ENCODE results near the gene PSAP.
"Not testable (repeated sequence)": the region's sequence is repeated elsewhere in the genome, so short reads cannot be mapped to it uniquely, and the experiment has no call there.

PSAP gene

DNA sequence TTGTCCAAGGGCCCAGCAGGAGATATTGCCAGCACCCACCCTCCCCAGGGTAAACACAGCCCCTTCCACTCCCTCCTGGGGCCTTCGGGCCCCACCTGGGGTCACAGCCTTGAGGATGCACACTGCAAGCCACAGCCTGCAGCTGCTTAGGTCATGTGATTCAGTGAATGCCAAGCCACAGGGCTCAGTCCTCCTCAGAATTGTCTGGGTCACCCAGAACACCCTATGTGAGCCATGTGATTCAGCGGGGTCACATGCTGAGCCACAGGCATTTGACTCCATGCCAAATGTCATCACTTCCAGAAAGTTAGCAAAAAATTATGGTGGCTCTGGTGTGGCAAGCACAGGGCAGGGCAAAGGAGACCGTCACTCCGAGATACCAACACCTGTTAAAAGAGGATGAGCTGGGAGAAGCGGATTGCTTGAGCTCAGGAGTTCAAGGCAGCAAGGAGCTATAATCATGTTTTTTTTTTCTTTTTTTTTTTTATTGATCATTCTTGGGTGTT is 17.2 kb upstream of the PSAP start:
- H3K9ac ChIP-seq (ENCODE audit: low read depth, low read length) = no peak overlapping the region
- H3K27ac ChIP-seq (ENCODE audit: low read depth, low read length) = no peak overlapping the region
- WGBS = 91% methylated on average over 5 of the region's 5 CpGs

GRCh38 chr10:71865561-71866041 is 14.6 kb upstream of the PSAP start:
- H3K27ac ChIP-seq (ENCODE audit: low read depth, low read length) = no peak overlapping the region
- H3K9ac ChIP-seq (ENCODE audit: low read depth, low read length) = no peak overlapping the region
- H3K4me1 ChIP-seq (ENCODE audit: insufficient read depth, low read length) = peaks cover 5% of the 10 kb centered on the region; the same call in 1 of the 2 replicates
- no peaks in the 10 kb centered on the region for H3K36me3 ChIP-seq (ENCODE audit: insufficient read depth, low read length)
- no peak overlapping the region for H3K4me3 ChIP-seq (ENCODE audit: low read length)
- 85% methylated on average over 6 of the region's 7 CpGs for WGBS
- H3K27me3 ChIP-seq (ENCODE audit: insufficient read depth, low read length) = no peaks in the 10 kb centered on the region
- H3K9me3 ChIP-seq (ENCODE audit: insufficient read depth, low read depth, low read length) = no peaks in the 10 kb centered on the region

More for the DNA sequence above, 17.2 kb upstream of the PSAP start:
- H3K27me3 ChIP-seq (ENCODE audit: insufficient read depth, low read length) = no peaks in the 10 kb centered on the region
- no peaks in the 10 kb centered on the region for H3K36me3 ChIP-seq (ENCODE audit: insufficient read depth, low read length)
- no peaks in the 10 kb centered on the region for H3K4me1 ChIP-seq (ENCODE audit: insufficient read depth, low read length)
- no peaks in the 10 kb centered on the region for H3K9me3 ChIP-seq (ENCODE audit: insufficient read depth, low read depth, low read length)
- no peak overlapping the region for H3K4me3 ChIP-seq (ENCODE audit: low read length)

DNA sequence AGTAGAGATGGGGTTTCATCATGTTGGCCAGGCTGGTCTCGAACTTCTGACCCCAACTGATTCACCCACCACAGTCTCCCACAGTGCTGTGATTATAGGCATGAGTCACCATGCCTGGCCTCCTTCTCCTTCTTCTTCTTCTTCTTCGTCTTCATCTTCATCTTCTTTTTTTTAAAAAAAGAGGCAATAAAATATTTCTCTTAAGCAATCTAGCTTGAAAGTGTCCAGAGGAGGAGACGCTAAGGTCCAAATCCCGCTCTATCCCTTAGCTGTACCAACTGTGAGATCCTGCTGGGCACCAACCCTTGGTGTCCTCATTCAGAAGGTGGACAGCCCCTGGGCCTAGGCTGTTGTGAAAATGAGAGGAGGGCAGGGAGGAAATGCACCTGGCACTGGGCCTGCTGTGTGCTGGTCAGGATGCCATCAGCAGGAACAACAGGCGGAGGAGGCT is 13.9 kb upstream of the PSAP start:
- WGBS = 96% methylated on average over 4 of the region's 5 CpGs
- Histone ChIP-seq H3K9ac (ENCODE audit: low read depth, low read length) (no peak overlapping the region), H3K4me1 (ENCODE audit: insufficient read depth, low read length) (peaks cover 10% of the 10 kb centered on the region; the same call in 1 of the 2 replicates), H3K4me3 (ENCODE audit: low read length) (no peak overlapping the region), H3K27ac (ENCODE audit: low read depth, low read length) (no peak overlapping the region), H3K36me3 (ENCODE audit: insufficient read depth, low read length) (no peaks in the 10 kb centered on the region), H3K27me3 (ENCODE audit: insufficient read depth, low read length) (no peaks in the 10 kb centered on the region), H3K9me3 (ENCODE audit: insufficient read depth, low read depth, low read length) (no peaks in the 10 kb centered on the region)

- Histone ChIP-seq H3K9me3 (ENCODE audit: insufficient read depth, low read depth, low read length) (no peaks in the 10 kb centered on the region), H3K4me1 (ENCODE audit: insufficient read depth, low read length) (peaks cover 10% of the 10 kb centered on the region; the same call in 1 of the 2 replicates), H3K36me3 (ENCODE audit: insufficient read depth, low read length) (no peaks in the 10 kb centered on the region), H3K27ac (ENCODE audit: low read depth, low read length) (no peak overlapping the region), H3K9ac (ENCODE audit: low read depth, low read length) (no peak overlapping the region), H3K27me3 (ENCODE audit: insufficient read depth, low read length) (no peaks in the 10 kb centered on the region), H3K4me3 (ENCODE audit: low read length) (no peak overlapping the region)
- WGBS = 91% methylated on average over 6 of the region's 6 CpGs
These were observed 12.2 kb upstream of the PSAP start for GRCh38 chr10:71863203-71863602.

GRCh38 chr10:71860243-71861029 is 9.4 kb upstream of the PSAP start:
- Histone ChIP-seq H3K4me1 (ENCODE audit: insufficient read depth, low read length) (peaks cover 10% of the 10 kb centered on the region; the same call in 1 of the 2 replicates), H3K4me3 (ENCODE audit: low read length) (no peak overlapping the region), H3K9me3 (ENCODE audit: insufficient read depth, low read depth, low read length) (no peaks in the 10 kb centered on the region), H3K36me3 (ENCODE audit: insufficient read depth, low read length) (no peaks in the 10 kb centered on the region), H3K27me3 (ENCODE audit: insufficient read depth, low read length) (no peaks in the 10 kb centered on the region), H3K27ac (ENCODE audit: low read depth, low read length) (peak overlapping the region; percentile 80), H3K9ac (ENCODE audit: low read depth, low read length) (peak overlapping the region; percentile 60; the same call in 1 of the 2 replicates)
- 73% methylated on average over 11 of the region's 11 CpGs for WGBS

GRCh38 chr10:71857934-71858890 is 7.2 kb upstream of the PSAP start:
- no peak overlapping the region for H3K4me3 ChIP-seq (ENCODE audit: low read length)
- H3K27me3 ChIP-seq (ENCODE audit: insufficient read depth, low read length) = no peaks in the 10 kb centered on the region
- no peaks in the 10 kb centered on the region for H3K9me3 ChIP-seq (ENCODE audit: insufficient read depth, low read depth, low read length)
- H3K4me1 ChIP-seq (ENCODE audit: insufficient read depth, low read length) = peaks cover 10% of the 10 kb centered on the region; the same call in 1 of the 2 replicates
- WGBS = 91% methylated on average over 12 of the region's 12 CpGs
- no peak overlapping the region for H3K9ac ChIP-seq (ENCODE audit: low read depth, low read length)
- no peak overlapping the region for H3K27ac ChIP-seq (ENCODE audit: low read depth, low read length)
- no peaks in the 10 kb centered on the region for H3K36me3 ChIP-seq (ENCODE audit: insufficient read depth, low read length)

GRCh38 chr10:71856619-71857018 is 5.6 kb upstream of the PSAP start:
- no peak overlapping the region for H3K4me3 ChIP-seq (ENCODE audit: low read length)
- 93% methylated on average over 3 of the region's 4 CpGs for WGBS
- H3K27ac ChIP-seq (ENCODE audit: low read depth, low read length) = no peak overlapping the region
- H3K36me3 ChIP-seq (ENCODE audit: insufficient read depth, low read length) = no peaks in the 10 kb centered on the region
- H3K4me1 ChIP-seq (ENCODE audit: insufficient read depth, low read length) = peaks cover 10% of the 10 kb centered on the region; the same call in 1 of the 2 replicates
- no peak overlapping the region for H3K9ac ChIP-seq (ENCODE audit: low read depth, low read length)
- no peaks in the 10 kb centered on the region for H3K9me3 ChIP-seq (ENCODE audit: insufficient read depth, low read depth, low read length)
- no peaks in the 10 kb centered on the region for H3K27me3 ChIP-seq (ENCODE audit: insufficient read depth, low read length)

DNA sequence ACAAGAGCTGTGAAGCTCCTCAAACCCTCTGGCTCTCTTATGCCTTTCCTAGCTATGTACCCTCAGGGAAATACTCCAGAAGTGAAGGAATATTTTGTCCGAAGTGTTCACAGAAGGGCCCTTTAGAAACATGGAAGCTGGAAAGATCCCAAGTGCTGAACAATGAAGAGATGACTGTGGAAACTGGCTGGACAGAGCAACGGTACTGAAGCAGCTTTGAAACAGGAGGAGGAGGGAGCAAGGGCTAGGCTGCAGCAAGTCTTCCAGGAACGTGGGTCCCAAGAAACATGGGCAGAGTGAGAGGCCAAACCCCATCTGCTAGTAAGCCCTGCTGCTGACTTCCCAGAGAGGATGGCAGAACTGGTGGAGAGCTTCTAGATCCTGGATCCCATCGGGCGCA is 3.0 kb upstream of the PSAP start:
- H3K4me3 ChIP-seq (ENCODE audit: low read length) = no peak overlapping the region
- H3K36me3 ChIP-seq (ENCODE audit: insufficient read depth, low read length) = no peaks in the 10 kb centered on the region
- WGBS = 85% methylated on average over 5 of the region's 5 CpGs
- peaks cover 6% of the 10 kb centered on the region for H3K4me1 ChIP-seq (ENCODE audit: insufficient read depth, low read length)
- no peaks in the 10 kb centered on the region for H3K27me3 ChIP-seq (ENCODE audit: insufficient read depth, low read length)
- no peak overlapping the region for H3K27ac ChIP-seq (ENCODE audit: low read depth, low read length)
- H3K9ac ChIP-seq (ENCODE audit: low read depth, low read length) = no peak overlapping the region
- no peaks in the 10 kb centered on the region for H3K9me3 ChIP-seq (ENCODE audit: insufficient read depth, low read depth, low read length)

DNA sequence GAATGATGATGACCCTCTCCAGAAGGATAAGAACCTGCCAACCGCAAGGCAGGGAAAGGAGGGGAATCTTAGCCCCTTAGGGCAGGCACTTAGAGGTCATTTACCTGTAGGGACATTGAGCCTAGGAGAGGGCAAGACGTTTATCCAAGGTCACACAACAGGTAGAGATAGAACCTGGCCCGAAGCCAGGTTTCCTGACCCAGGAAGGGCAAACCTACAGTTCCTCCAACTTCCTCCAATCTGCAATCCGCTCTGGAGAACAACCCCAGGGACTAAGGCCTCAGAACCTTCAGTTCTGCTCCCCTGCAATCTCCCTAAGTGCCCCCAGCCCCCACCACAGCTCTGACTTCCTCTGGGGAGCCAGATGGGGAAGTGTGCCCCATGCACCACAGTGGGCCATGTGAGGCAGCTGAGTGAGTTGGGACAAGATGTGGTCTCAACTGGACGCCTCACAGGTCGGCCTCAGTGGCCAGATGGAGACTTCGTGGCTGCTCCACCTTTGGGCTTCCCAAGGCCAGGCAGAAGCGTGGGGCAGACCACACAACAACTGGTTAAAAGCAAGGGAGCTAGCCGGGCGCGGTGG is 1.4 kb upstream of the PSAP start:
- Histone ChIP-seq H3K27ac (ENCODE audit: low read depth, low read length) (no peak overlapping the region), H3K9ac (ENCODE audit: low read depth, low read length) (no peak overlapping the region)

GRCh38 chr10:71851465-71852095 is 529 bp upstream of the PSAP start:
- WGBS = 67% methylated on average over 20 of the region's 20 CpGs
- peak overlapping the region; percentile 94 for H3K4me3 ChIP-seq (ENCODE audit: low read length)
- not testable (repeated sequence) for H3K27me3 ChIP-seq (ENCODE audit: insufficient read depth, low read length); H3K9me3 ChIP-seq (ENCODE audit: insufficient read depth, low read depth, low read length); H3K9ac ChIP-seq (ENCODE audit: low read depth, low read length); H3K36me3 ChIP-seq (ENCODE audit: insufficient read depth, low read length)
- peaks cover 17% of the 10 kb centered on the region for H3K4me1 ChIP-seq (ENCODE audit: insufficient read depth, low read length)
- peak overlapping the region; percentile 39; the same call in 1 of the 2 replicates for H3K27ac ChIP-seq (ENCODE audit: low read depth, low read length)

More for the DNA sequence above, 1.4 kb upstream of the PSAP start:
- Histone ChIP-seq H3K36me3 (ENCODE audit: insufficient read depth, low read length) (no peaks in the 10 kb centered on the region), H3K4me3 (ENCODE audit: low read length) (no peak overlapping the region), H3K9me3 (ENCODE audit: insufficient read depth, low read depth, low read length) (no peaks in the 10 kb centered on the region), H3K4me1 (ENCODE audit: insufficient read depth, low read length) (peaks cover 17% of the 10 kb centered on the region), H3K27me3 (ENCODE audit: insufficient read depth, low read length) (no peaks in the 10 kb centered on the region)
- WGBS = 92% methylated on average over 11 of the region's 11 CpGs

All from HUES64 (cell line).